ENCODE measurements around the gene SMYD3.

GRCh38 chr1:246210756-246211155 lies 296.3 kb downstream of the SMYD3 start:
- TF ChIP-seq CTCF (IDR thresholded peaks at IDR 0.05; ENCODE audit: insufficient read depth, low read depth, low read length) (no peak), EZH2 (IDR thresholded peaks at IDR 0.05; ENCODE audit: insufficient read depth, low read length) (no peak)

All from astrocyte (in vitro differentiated cells and primary cell).